Measurements from ENCODE around the gene RPS8.
"Not testable (repeated sequence)": the region's sequence is repeated elsewhere in the genome, so short reads cannot be mapped to it uniquely, and the experiment has no call there.

Gene RPS8

GRCh38 chr1:44808063-44808937, 33.0 kb downstream of the RPS8 start, which contains the start of gene BTBD19:
Gene BTBD19, plus strand, starts transcription at chr1:44808523. Its CDS starts 298 bp downstream, at chr1:44808821.
- no peaks in the 10 kb centered on the region for H3K27me3 ChIP-seq (ENCODE audit: insufficient read depth, low read length, poor library complexity)
- WGBS (ENCODE audit: extremely low coverage, insufficient coverage, low lambda C conversion rate): no CpG with 5 or more reads among the region's 23 CpGs
- peak within 1 kb of the TSS; percentile 96 for H3K27ac ChIP-seq (ENCODE audit: low read depth, low read length)
- H3K4me2 ChIP-seq (ENCODE audit: low read length): peak within 1 kb of the TSS; percentile 19
- peak within 1 kb of the TSS; percentile 44 for H2AK5ac ChIP-seq (ENCODE audit: low read length)
- H3K79me2 ChIP-seq (ENCODE audit: control insufficient read depth, insufficient read depth, low read length): no peaks in the 10 kb centered on the region
- peak within 1 kb of the TSS; percentile 68 for H3K9ac ChIP-seq (ENCODE audit: low read length)
- H3K18ac ChIP-seq (ENCODE audit: low read length): peak within 1 kb of the TSS; percentile 52
- H3K4me1 ChIP-seq (ENCODE audit: control insufficient read depth, low read depth, low read length): peaks cover 23% of the 10 kb centered on the region
- DNase-seq: peak; percentile 96
- peak within 1 kb of the TSS; percentile 46 for H2BK120ac ChIP-seq (ENCODE audit: low read depth, low read length)
- H4K5ac ChIP-seq (ENCODE audit: low read length): no peak within 1 kb of the TSS
- no peak within 1 kb of the TSS for H2BK15ac ChIP-seq (replicated peaks; ENCODE audit: low read depth)
- no peak within 1 kb of the TSS for H3K4me3 ChIP-seq (ENCODE audit: low read length)
- peak within 1 kb of the TSS; percentile 62 for H3K4ac ChIP-seq (ENCODE audit: low read depth, low read length)
- no peaks in the 10 kb centered on the region for H3K79me1 ChIP-seq (ENCODE audit: low read length)
- peak within 1 kb of the TSS; percentile 82 for H2BK5ac ChIP-seq (ENCODE audit: low read length)
- H3K56ac ChIP-seq (ENCODE audit: low read length): peak within 1 kb of the TSS; percentile 94
- H3K36me3 ChIP-seq (ENCODE audit: control insufficient read depth, insufficient read depth, low read length): no peaks in the 10 kb centered on the region
- peak within 1 kb of the TSS; percentile 48 for H3K23ac ChIP-seq (ENCODE audit: low read length)
- peak within 1 kb of the TSS; percentile 7 for H4K8ac ChIP-seq (ENCODE audit: low read depth, low read length)

GRCh38 chr1:44808938-44809917, 33.9 kb downstream of the RPS8 start:
- peak overlapping the region; percentile 62 for H3K4ac ChIP-seq (ENCODE audit: low read depth, low read length)
- H4K8ac ChIP-seq (ENCODE audit: low read depth, low read length): no peak overlapping the region
- DNase-seq: peak; percentile 66
- H3K79me1 ChIP-seq (ENCODE audit: low read length): no peaks in the 10 kb centered on the region
- H4K5ac ChIP-seq (ENCODE audit: low read length): no peak overlapping the region
- H2AK5ac ChIP-seq (ENCODE audit: low read length): peak overlapping the region; percentile 44
- H3K79me2 ChIP-seq (ENCODE audit: control insufficient read depth, insufficient read depth, low read length): no peaks in the 10 kb centered on the region
- no peak overlapping the region for H2BK15ac ChIP-seq (replicated peaks; ENCODE audit: low read depth)
- H3K36me3 ChIP-seq (ENCODE audit: control insufficient read depth, insufficient read depth, low read length): no peaks in the 10 kb centered on the region
- no CpG with 5 or more reads among the region's 6 CpGs for WGBS (ENCODE audit: extremely low coverage, insufficient coverage, low lambda C conversion rate)
- H3K4me3 ChIP-seq (ENCODE audit: low read length): no peak overlapping the region
- peak overlapping the region; percentile 96 for H3K27ac ChIP-seq (ENCODE audit: low read depth, low read length)
- peak overlapping the region; percentile 29 for H3K23ac ChIP-seq (ENCODE audit: low read length)
- no peaks in the 10 kb centered on the region for H3K27me3 ChIP-seq (ENCODE audit: insufficient read depth, low read length, poor library complexity)
- peaks cover 23% of the 10 kb centered on the region for H3K4me1 ChIP-seq (ENCODE audit: control insufficient read depth, low read depth, low read length)
- H3K18ac ChIP-seq (ENCODE audit: low read length): peak overlapping the region; percentile 23
- peak overlapping the region; percentile 68 for H3K9ac ChIP-seq (ENCODE audit: low read length)
- peak overlapping the region; percentile 94 for H3K56ac ChIP-seq (ENCODE audit: low read length)
- H2BK5ac ChIP-seq (ENCODE audit: low read length): peak overlapping the region; percentile 82
- H3K4me2 ChIP-seq (ENCODE audit: low read length): no peak overlapping the region
- H2BK120ac ChIP-seq (ENCODE audit: low read depth, low read length): peak overlapping the region; percentile 46

- Histone ChIP-seq H2AK5ac (ENCODE audit: low read length) (no peak overlapping the region), H3K56ac (ENCODE audit: low read length) (no peak overlapping the region), H2BK120ac (ENCODE audit: low read depth, low read length) (no peak overlapping the region), H3K4me2 (ENCODE audit: low read length) (no peak overlapping the region), H3K36me3 (ENCODE audit: control insufficient read depth, insufficient read depth, low read length) (no peaks in the 10 kb centered on the region), H3K4me1 (ENCODE audit: control insufficient read depth, low read depth, low read length) (peaks cover 23% of the 10 kb centered on the region), H3K79me1 (ENCODE audit: low read length) (no peaks in the 10 kb centered on the region), H4K5ac (ENCODE audit: low read length) (no peak overlapping the region), H2BK15ac (replicated peaks; ENCODE audit: low read depth) (no peak overlapping the region), H3K9ac (ENCODE audit: low read length) (no peak overlapping the region), H3K79me2 (ENCODE audit: control insufficient read depth, insufficient read depth, low read length) (no peaks in the 10 kb centered on the region), H3K4me3 (ENCODE audit: low read length) (no peak overlapping the region), H3K18ac (ENCODE audit: low read length) (no peak overlapping the region), H4K8ac (ENCODE audit: low read depth, low read length) (no peak overlapping the region), H3K23ac (ENCODE audit: low read length) (no peak overlapping the region), H2BK5ac (ENCODE audit: low read length) (no peak overlapping the region), H3K27me3 (ENCODE audit: insufficient read depth, low read length, poor library complexity) (no peaks in the 10 kb centered on the region), H3K4ac (ENCODE audit: low read depth, low read length) (no peak overlapping the region), H3K27ac (ENCODE audit: low read depth, low read length) (no peak overlapping the region)
- WGBS (ENCODE audit: extremely low coverage, insufficient coverage, low lambda C conversion rate): no CpG with 5 or more reads among the region's 12 CpGs
- no peak for DNase-seq
These were observed 34.9 kb downstream of the RPS8 start for GRCh38 chr1:44810101-44810761.

- not testable (repeated sequence) for H2BK5ac ChIP-seq (ENCODE audit: low read length); H4K5ac ChIP-seq (ENCODE audit: low read length); H3K36me3 ChIP-seq (ENCODE audit: control insufficient read depth, insufficient read depth, low read length); H3K27me3 ChIP-seq (ENCODE audit: insufficient read depth, low read length, poor library complexity); H2BK15ac ChIP-seq (replicated peaks; ENCODE audit: low read depth); H3K9ac ChIP-seq (ENCODE audit: low read length); H2BK120ac ChIP-seq (ENCODE audit: low read depth, low read length); DNase-seq; H2AK5ac ChIP-seq (ENCODE audit: low read length); H3K18ac ChIP-seq (ENCODE audit: low read length); H3K79me2 ChIP-seq (ENCODE audit: control insufficient read depth, insufficient read depth, low read length); H3K4ac ChIP-seq (ENCODE audit: low read depth, low read length); H3K79me1 ChIP-seq (ENCODE audit: low read length); H3K23ac ChIP-seq (ENCODE audit: low read length); H3K56ac ChIP-seq (ENCODE audit: low read length); H3K27ac ChIP-seq (ENCODE audit: low read depth, low read length); H3K4me3 ChIP-seq (ENCODE audit: low read length); H4K8ac ChIP-seq (ENCODE audit: low read depth, low read length); H3K4me2 ChIP-seq (ENCODE audit: low read length)
- no CpG with 5 or more reads among the region's 4 CpGs for WGBS (ENCODE audit: extremely low coverage, insufficient coverage, low lambda C conversion rate)
- peaks cover 23% of the 10 kb centered on the region for H3K4me1 ChIP-seq (ENCODE audit: control insufficient read depth, low read depth, low read length)
These were observed 35.4 kb downstream of the RPS8 start for GRCh38 chr1:44810762-44811105.

- H3K36me3 ChIP-seq (ENCODE audit: control insufficient read depth, insufficient read depth, low read length): no peaks in the 10 kb centered on the region
- H4K5ac ChIP-seq (ENCODE audit: low read length): no peak overlapping the region
- H3K56ac ChIP-seq (ENCODE audit: low read length): no peak overlapping the region
- no peak overlapping the region for H3K18ac ChIP-seq (ENCODE audit: low read length)
- no peak for DNase-seq
- H3K27ac ChIP-seq (ENCODE audit: low read depth, low read length): no peak overlapping the region
- H3K79me2 ChIP-seq (ENCODE audit: control insufficient read depth, insufficient read depth, low read length): no peaks in the 10 kb centered on the region
- no peaks in the 10 kb centered on the region for H3K79me1 ChIP-seq (ENCODE audit: low read length)
- H3K27me3 ChIP-seq (ENCODE audit: insufficient read depth, low read length, poor library complexity): no peaks in the 10 kb centered on the region
- H2BK15ac ChIP-seq (replicated peaks; ENCODE audit: low read depth): no peak overlapping the region
- H2BK120ac ChIP-seq (ENCODE audit: low read depth, low read length): no peak overlapping the region
- WGBS (ENCODE audit: extremely low coverage, insufficient coverage, low lambda C conversion rate): no CpG with 5 or more reads among the region's 8 CpGs
- no peak overlapping the region for H3K23ac ChIP-seq (ENCODE audit: low read length)
- H3K9ac ChIP-seq (ENCODE audit: low read length): no peak overlapping the region
- peaks cover 23% of the 10 kb centered on the region for H3K4me1 ChIP-seq (ENCODE audit: control insufficient read depth, low read depth, low read length)
- H2AK5ac ChIP-seq (ENCODE audit: low read length): no peak overlapping the region
- H4K8ac ChIP-seq (ENCODE audit: low read depth, low read length): no peak overlapping the region
- H3K4me2 ChIP-seq (ENCODE audit: low read length): no peak overlapping the region
- H2BK5ac ChIP-seq (ENCODE audit: low read length): no peak overlapping the region
- no peak overlapping the region for H3K4me3 ChIP-seq (ENCODE audit: low read length)
- H3K4ac ChIP-seq (ENCODE audit: low read depth, low read length): no peak overlapping the region
These were observed 35.9 kb downstream of the RPS8 start for GRCh38 chr1:44811234-44811633.

Data from mesendoderm (in vitro differentiated cells).